ENCODE measurements around the gene IKBKE. TPM values are rescaled to one million over a fixed set of nuclear protein-coding genes. Genes with fewer than 3 reads are reported as not detected.
A peak's percentile ranks its signal among the peaks of the same experiment; 100 is the strongest.

The IKBKE gene
- total RNA-seq, 1 donor from 2014 or later = 23.3 TPM

- DNase-seq = no peak
Measured at GRCh38 chr1:206496131-206496793, 26.0 kb downstream of the IKBKE start.

GRCh38 chr1:206497363-206497762, 27.1 kb downstream of the IKBKE start:
- no peak for DNase-seq

GRCh38 chr1:206497774-206498173, 27.5 kb downstream of the IKBKE start:
- no peak for DNase-seq

- no peak for DNase-seq
Measured at GRCh38 chr1:206498685-206499084, 28.4 kb downstream of the IKBKE start.

GRCh38 chr1:206500046-206500445, 29.8 kb downstream of the IKBKE start:
- no peak for DNase-seq

- DNase-seq = no peak
Measured at GRCh38 chr1:206501881-206502280, 31.6 kb downstream of the IKBKE start.

- DNase-seq = no peak
Measured at GRCh38 chr1:206502403-206502802, 32.1 kb downstream of the IKBKE start.

- DNase-seq = no peak
Measured at GRCh38 chr1:206502812-206503211, 32.5 kb downstream of the IKBKE start.

- DNase-seq = peak; percentile 69
Measured at GRCh38 chr1:206503591-206504362, 33.5 kb downstream of the IKBKE start.

GRCh38 chr1:206504363-206504713, 34.1 kb downstream of the IKBKE start:
- DNase-seq = no peak

GRCh38 chr1:206505702-206506355, 35.6 kb downstream of the IKBKE start:
- peak; percentile 47 for DNase-seq

- peak; percentile 8 for DNase-seq
Measured at GRCh38 chr1:206506405-206507283, 36.4 kb downstream of the IKBKE start.

- DNase-seq = peak; percentile 49
Measured at GRCh38 chr1:206507284-206508129, 37.2 kb downstream of the IKBKE start, which contains the start of gene RASSF5. RASSF5 (plus strand) TSS chr1:206507531; CDS start chr1:206507603, 72 bp downstream.

- DNase-seq = no peak
Measured at GRCh38 chr1:206508130-206508889, 38.0 kb downstream of the IKBKE start.

- no peak for DNase-seq
Measured at GRCh38 chr1:206508956-206509355, 38.7 kb downstream of the IKBKE start.

GRCh38 chr1:206509612-206510257, 39.5 kb downstream of the IKBKE start:
- no peak for DNase-seq

- no peak for DNase-seq
Measured at GRCh38 chr1:206510371-206510770, 40.1 kb downstream of the IKBKE start.

GRCh38 chr1:206511362-206512057, 41.2 kb downstream of the IKBKE start:
- no peak for DNase-seq

GRCh38 chr1:206512058-206512850, 42.0 kb downstream of the IKBKE start:
- DNase-seq = no peak

Data from dermis blood vessel endothelial cell (primary cell).